Mesodermal cell (in vitro differentiated cells): ENCODE measurements around the gene STOML2.
A peak's percentile ranks its signal among the peaks of the same experiment; 100 is the strongest.

Experiments
- H3K27ac ChIP-seq: 2 replicates; pipeline ENCODE4 v1.7.0; 2013; ENCODE audit warnings: mild to moderate bottlenecking, low read depth, low read length, moderate library complexity; ENCODE audit not compliant: severe bottlenecking
- H3K36me3 ChIP-seq: 2 replicates; pipeline ENCODE4 v1.7.1; 2013; ENCODE audit warnings: mild to moderate bottlenecking, low read length, moderate library complexity; ENCODE audit not compliant: control insufficient read depth, insufficient read depth
- H3K4me1 ChIP-seq: one replicate; pipeline ENCODE4 v1.7.1; 2013; ENCODE audit warnings: mild to moderate bottlenecking, low read length; ENCODE audit not compliant: insufficient read depth, control insufficient read depth, poor library complexity, severe bottlenecking
- H3K4me3 ChIP-seq: 2 replicates; pipeline ENCODE4 v1.7.0; 2013; ENCODE audit warnings: low read length, control low read depth, mild to moderate bottlenecking; ENCODE audit not compliant: insufficient read depth, poor library complexity, severe bottlenecking; ENCODE audit errors: extremely low read depth
- H3K9me3 ChIP-seq: 2 replicates; pipeline ENCODE4 v1.7.1; 2013; ENCODE audit warnings: mild to moderate bottlenecking, low read length, moderate library complexity; ENCODE audit not compliant: control insufficient read depth
- WGBS, 2 experiments: methylation state at CpG; one replicate each; pipeline ENCODE4 v1.1.5; 2013; ENCODE audit warnings: missing lambda C conversion rate in 2 of 2; ENCODE audit not compliant: insufficient coverage in 2 of 2; 5-methylcytosine and 5-hydroxymethylcytosine counted together

Gene STOML2

DNA sequence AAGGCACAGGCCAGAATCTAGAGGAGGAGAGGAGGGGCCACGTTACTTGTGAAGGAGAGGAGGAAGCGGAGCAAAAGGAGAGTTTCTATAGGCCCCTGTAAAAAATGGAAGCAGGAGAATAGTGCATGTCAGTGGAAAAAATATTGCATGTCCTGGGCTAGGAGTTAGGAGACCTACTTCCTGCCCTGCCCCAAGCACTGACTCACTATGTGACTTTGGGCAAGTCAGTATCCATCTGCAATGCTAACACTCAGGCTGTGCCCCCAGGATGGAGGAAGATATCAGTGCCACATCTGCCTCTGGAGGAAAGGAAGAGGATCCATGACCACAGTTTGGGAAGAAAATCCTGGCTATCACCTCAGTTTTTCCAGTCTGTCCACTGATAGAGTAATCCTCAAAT lies 13.5 kb downstream of the STOML2 start:
- Histone ChIP-seq H3K4me3 (no peak overlapping the region), H3K9me3 (no peaks in the 10 kb centered on the region), H3K36me3 (peaks cover 55% of the 10 kb centered on the region), H3K27ac (no peak overlapping the region), H3K4me1 (no peaks in the 10 kb centered on the region)
- 85 to 91% methylated on average over 2 of the region's 2 CpGs for WGBS, 2 experiments

DNA sequence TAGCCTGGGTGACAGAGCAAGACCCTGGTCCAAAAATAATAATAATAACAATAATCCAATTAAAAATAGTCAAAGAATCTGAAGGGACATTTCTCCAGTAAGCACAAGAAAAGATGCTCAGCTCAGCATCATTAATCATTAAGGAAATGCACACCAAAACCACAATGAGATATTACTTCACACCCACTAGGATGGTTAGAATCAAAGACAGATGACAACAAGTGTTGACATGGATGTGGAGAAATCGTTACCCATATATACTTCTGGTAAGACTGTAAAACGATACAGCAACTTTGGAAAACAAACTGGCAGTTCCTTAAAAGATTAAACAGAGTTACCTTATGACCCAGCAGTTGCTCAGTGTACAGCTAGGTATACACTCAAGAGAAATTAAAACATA lies 17.9 kb downstream of the STOML2 start:
- Histone ChIP-seq H3K4me1 (no peaks in the 10 kb centered on the region), H3K27ac (no peak overlapping the region), H3K36me3 (peaks cover 23% of the 10 kb centered on the region), H3K4me3 (no peak overlapping the region), H3K9me3 (no peaks in the 10 kb centered on the region)
- 100% methylated on average over 1 of the region's 2 CpGs; no CpG with 5 or more reads in 1 of the 2 experiments for WGBS, 2 experiments

DNA sequence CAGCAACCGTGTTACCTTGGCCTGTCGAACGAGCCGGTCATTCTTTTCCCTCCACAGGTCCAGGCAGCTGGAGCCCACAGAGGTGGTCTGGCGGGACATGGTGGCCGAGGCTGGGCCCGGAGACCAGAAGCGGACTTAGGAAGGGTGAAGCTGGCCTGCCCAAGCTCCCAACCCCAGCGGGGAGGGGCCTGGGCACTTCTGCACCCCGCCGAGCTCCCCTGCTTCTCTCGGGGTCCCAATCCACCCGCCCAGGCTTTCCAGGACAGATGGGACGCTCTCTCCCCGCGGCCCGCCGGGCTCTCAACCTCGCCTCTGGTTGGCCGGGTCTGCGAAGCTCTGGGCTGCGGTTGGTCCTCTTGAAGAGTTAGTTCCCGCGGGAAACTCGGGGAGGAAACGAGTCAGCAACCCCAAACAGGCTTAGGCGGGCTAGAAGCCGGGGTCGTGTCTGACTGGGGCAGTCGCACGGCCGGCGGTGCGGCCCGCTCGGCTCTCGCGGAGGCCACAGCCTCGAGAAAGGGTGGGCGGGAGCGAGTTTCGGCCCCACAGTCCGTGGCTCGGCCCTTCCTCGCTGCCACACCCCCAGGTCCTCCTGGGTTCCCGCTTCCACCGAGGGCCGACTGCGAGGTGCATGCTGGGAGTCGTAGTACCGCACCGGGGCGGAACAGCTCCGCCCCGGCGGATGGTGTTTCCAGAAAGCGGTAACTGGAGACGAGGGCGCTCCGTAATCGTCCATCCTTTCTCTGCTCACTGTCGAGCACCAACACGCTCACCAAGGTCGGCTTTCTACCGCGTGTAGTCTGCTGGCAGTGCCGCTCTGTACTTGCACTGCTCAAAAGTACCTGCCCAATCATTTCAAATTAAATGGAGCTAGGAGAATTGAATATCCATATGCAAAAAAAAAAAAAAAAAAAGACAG lies 23.2 kb downstream of the STOML2 start, which contains the start of gene FANCG:
FANCG (minus strand) TSS at position 517 of the 916 bp plus-strand sequence; CDS start at position 99, 418 bp downstream.
- 0% methylated on average over 54 to 56 of the region's 67 CpGs for WGBS, 2 experiments
- Histone ChIP-seq H3K9me3 (no peaks in the 10 kb centered on the region), H3K36me3 (peaks cover 34% of the 10 kb centered on the region), H3K27ac (peak within 1 kb of the TSS; percentile 73), H3K4me1 (peaks cover 7% of the 10 kb centered on the region), H3K4me3 (peak within 1 kb of the TSS; percentile 73)

DNA sequence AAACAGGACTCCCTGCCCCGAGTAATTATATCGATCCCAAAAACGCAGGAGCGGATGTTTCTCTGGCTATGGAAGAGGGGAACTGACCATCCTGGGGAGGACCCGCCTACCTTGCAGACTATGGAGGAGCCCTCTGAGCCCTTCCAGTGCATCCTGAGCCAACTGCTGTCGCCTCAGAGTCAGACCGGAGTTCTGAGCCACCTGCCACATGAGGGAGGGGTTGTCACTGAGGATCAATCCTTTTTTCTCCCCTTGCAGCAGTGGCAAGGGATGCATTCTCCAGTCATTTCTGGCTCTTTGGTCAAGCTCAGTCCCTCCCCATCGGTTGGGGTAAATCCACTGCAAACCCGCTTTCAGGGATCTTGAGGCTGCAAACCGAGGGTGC lies 23.9 kb downstream of the STOML2 start:
- peaks cover 7% of the 10 kb centered on the region for H3K4me1 ChIP-seq
- H3K4me3 ChIP-seq, result peak overlapping the region; percentile 73
- peaks cover 40% of the 10 kb centered on the region for H3K36me3 ChIP-seq
- no peak overlapping the region for H3K27ac ChIP-seq
- H3K9me3 ChIP-seq, result no peaks in the 10 kb centered on the region
- WGBS, 2 experiments, result 6 to 8% methylated on average over 6 to 7 of the region's 10 CpGs

DNA sequence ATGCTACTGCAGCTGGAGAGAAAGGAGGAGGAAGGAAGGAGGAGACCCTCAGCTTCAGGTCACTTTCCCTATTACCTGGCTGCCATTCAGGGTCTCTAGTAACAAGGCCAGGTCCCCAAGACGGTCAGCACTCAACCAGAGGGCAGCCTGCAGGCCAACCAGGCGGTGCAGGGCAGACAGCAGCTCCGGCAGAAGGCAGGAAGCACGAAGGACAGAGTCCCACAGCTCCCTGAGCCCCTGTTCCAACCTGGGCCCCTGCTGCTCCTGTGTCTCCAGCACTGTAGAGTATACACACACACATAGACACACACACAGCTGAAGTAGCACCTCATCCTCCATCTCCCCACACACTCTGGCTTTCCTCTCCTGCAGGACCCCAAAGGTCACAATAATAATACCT lies 24.9 kb downstream of the STOML2 start:
- H3K4me3 ChIP-seq, result peak overlapping the region; percentile 73
- 53 to 71% methylated on average over 3 to 4 of the region's 4 CpGs for WGBS, 2 experiments
- peaks cover 50% of the 10 kb centered on the region for H3K36me3 ChIP-seq
- no peak overlapping the region for H3K27ac ChIP-seq
- no peaks in the 10 kb centered on the region for H3K9me3 ChIP-seq
- peaks cover 7% of the 10 kb centered on the region for H3K4me1 ChIP-seq

DNA sequence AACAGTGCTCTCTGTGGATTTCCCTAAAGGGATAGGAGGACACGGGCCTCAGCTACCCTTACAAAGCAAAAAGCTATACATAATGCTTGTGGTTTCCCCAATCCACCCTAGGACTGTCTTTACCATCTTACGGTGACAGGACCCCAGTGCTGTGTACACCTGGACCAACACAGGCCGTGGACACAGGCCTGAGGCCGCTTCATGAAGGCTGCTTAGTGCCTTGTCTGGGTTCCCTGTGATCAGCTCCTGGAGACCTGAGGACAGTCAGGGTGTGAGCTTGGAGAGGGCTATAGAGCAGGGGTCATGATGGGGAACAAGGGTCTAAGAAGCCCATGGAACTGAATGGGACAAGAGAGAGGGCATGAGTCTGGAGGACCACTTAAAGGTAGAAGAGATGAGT lies 26.1 kb downstream of the STOML2 start:
- Histone ChIP-seq H3K36me3 (peaks cover 52% of the 10 kb centered on the region), H3K4me1 (peaks cover 7% of the 10 kb centered on the region), H3K9me3 (no peaks in the 10 kb centered on the region), H3K27ac (no peak overlapping the region), H3K4me3 (no peak overlapping the region)
- WGBS, 2 experiments, result 96 to 100% methylated on average over 4 of the region's 4 CpGs

DNA sequence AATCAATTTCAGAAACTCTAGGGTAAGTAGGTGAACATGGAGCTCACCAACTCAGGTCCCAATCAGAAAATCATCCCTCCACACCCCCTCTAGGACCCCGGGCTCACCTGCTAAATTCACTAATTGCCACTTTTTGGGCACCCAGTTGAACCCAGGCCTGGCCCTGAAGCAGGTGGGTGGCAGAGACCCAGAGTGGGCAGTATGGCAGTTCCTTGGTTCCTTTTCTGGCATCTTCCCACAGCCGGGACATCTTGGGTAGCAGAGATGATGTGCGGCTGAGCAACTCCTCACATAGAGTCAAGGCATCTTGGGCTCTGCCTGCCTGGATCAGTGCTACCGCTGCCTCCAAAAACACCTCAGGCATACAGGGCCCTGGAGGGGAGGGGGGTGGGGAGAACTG lies 27.6 kb downstream of the STOML2 start:
- H3K4me3 ChIP-seq, result no peak overlapping the region
- 100% methylated on average over 1 to 2 of the region's 4 CpGs for WGBS, 2 experiments
- H3K4me1 ChIP-seq, result peaks cover 7% of the 10 kb centered on the region
- H3K9me3 ChIP-seq, result no peaks in the 10 kb centered on the region
- peaks cover 65% of the 10 kb centered on the region for H3K36me3 ChIP-seq
- H3K27ac ChIP-seq, result no peak overlapping the region

DNA sequence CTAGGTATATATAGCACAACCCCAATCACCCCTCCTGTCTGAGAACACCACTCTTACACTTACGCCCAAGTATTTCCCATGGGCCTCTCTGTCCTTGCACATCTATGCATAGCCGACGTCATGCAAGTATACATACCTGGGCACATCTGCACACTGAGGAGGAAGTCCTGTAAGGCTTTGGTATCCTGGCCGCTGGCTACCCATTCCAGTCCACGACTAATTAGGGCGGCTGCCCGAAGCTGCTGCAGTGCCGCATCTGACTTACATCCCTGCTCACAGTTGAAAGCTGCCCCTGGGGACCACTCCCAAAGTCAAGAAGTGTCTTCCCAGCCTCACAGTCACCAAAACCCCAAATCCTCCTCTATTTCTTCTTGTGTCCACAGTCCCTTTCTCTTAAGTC lies 28.1 kb downstream of the STOML2 start:
- H3K36me3 ChIP-seq, result peaks cover 71% of the 10 kb centered on the region
- no peak overlapping the region for H3K27ac ChIP-seq
- H3K4me1 ChIP-seq, result peaks cover 7% of the 10 kb centered on the region
- no peak overlapping the region for H3K4me3 ChIP-seq
- no peaks in the 10 kb centered on the region for H3K9me3 ChIP-seq
- 98% methylated on average over 8 of the region's 8 CpGs for WGBS, 2 experiments

DNA sequence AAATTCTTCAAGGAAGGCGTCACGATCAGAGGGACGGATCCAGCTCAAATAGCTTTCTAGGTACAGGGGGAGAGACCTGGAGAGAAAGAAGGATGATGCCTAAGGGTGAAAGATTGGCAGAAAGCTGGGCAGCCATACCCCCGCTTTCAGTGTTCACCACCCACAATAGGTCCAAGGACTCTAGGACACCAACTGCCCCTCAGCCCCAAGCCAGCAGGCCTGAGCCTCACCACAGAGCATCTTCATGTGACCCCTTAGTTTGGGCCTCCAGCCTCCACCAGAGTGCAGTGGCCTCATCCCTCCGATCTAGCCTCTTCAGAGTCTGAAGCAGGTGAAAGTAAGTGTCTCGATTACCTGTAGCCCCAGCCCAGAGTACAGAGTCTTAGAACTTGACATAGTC lies 28.8 kb downstream of the STOML2 start:
- Histone ChIP-seq H3K36me3 (peaks cover 76% of the 10 kb centered on the region), H3K9me3 (no peaks in the 10 kb centered on the region), H3K4me1 (peaks cover 7% of the 10 kb centered on the region), H3K27ac (no peak overlapping the region), H3K4me3 (no peak overlapping the region)
- WGBS, 2 experiments, result 98% methylated on average over 5 to 6 of the region's 6 CpGs

DNA sequence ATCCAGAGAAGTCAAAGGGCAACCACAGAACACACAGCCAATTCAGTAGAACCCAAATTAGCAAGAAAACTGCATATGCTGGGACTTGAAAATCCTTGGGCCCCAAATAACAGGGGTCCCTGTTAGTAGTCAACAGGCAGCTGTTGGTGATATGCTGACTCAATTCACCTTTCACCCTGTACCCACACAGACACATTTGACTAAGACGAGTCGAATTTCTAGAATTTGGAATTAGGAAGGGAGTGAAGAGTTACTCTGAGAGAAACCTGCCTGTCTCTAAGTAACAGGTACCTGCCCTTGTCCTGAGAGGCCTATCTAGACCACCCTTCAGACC lies 29.7 kb downstream of the STOML2 start:
- no CpG with 5 or more reads among the region's 2 CpGs for WGBS, 2 experiments
- H3K4me3 ChIP-seq, result peak overlapping the region; percentile 20
- H3K4me1 ChIP-seq, result peaks cover 9% of the 10 kb centered on the region
- H3K9me3 ChIP-seq, result no peaks in the 10 kb centered on the region
- H3K36me3 ChIP-seq, result peaks cover 85% of the 10 kb centered on the region
- H3K27ac ChIP-seq, result peak overlapping the region; percentile 91
